AG10803 (cell line): Measurements from ENCODE around the gene NMRAL1.

Source experiments
- DNase-seq: peaks from one replicate; pipeline ENCODE4 v3.0.0; 2010; ENCODE audit warnings: low read depth
- H3K4me3 ChIP-seq: 2 replicates; pipeline ENCODE4 v1.5.1; 2011; ENCODE audit warnings: mild to moderate bottlenecking, low read length, control low read depth
- CTCF ChIP-seq: conservative IDR thresholded peaks from 2 replicates; pipeline ENCODE4 v1.5.1; 2011; ENCODE audit warnings: mild to moderate bottlenecking, low read length, control low read depth, inconsistent platforms

NMRAL1 gene

GRCh38 chr16:4416200-4417032, 58.0 kb downstream of the NMRAL1 start, which contains the start of gene CORO7:
CORO7 (minus strand) TSS chr16:4416596; CDS start chr16:4416518, 78 bp downstream.
- no peak for TF ChIP-seq CTCF
- peak; percentile 83 for DNase-seq
- H3K4me3 ChIP-seq: peak within 1 kb of the TSS; percentile 76

GRCh38 chr16:4415538-4416199, 58.8 kb downstream of the NMRAL1 start:
- peak overlapping the region; percentile 76 for H3K4me3 ChIP-seq
- peak; percentile 0; the same call in 1 of the 2 replicates for TF ChIP-seq CTCF
- DNase-seq: no peak

GRCh38 chr16:4414187-4414917, 60.1 kb downstream of the NMRAL1 start:
- H3K4me3 ChIP-seq: no peak overlapping the region
- no peak for DNase-seq
- TF ChIP-seq CTCF: no peak

- DNase-seq: no peak
- H3K4me3 ChIP-seq: no peak overlapping the region
- TF ChIP-seq CTCF: no peak
These were observed 61.6 kb downstream of the NMRAL1 start for GRCh38 chr16:4412854-4413253.

GRCh38 chr16:4412159-4412558, 62.3 kb downstream of the NMRAL1 start:
- no peak for DNase-seq
- H3K4me3 ChIP-seq: no peak overlapping the region
- no peak for TF ChIP-seq CTCF
